H1 (cell line): ENCODE data around the gene POU4F2.
A peak's percentile ranks its signal among the peaks of the same experiment; 100 is the strongest.

ENCODE experiments used
- ATF2 ChIP-seq: IDR thresholded peaks from 2 replicates; pipeline ENCODE4 v1.6.1; 2012; ENCODE audit warnings: low read length, inconsistent platforms
- CBX8 ChIP-seq: fragments of 300-800, 300-1000 bp; sonication (generic); IDR thresholded peaks from 2 replicates; pipeline ENCODE4 v1.7.1; 2016; ENCODE audit warnings: low read depth, low read length, borderline replicate concordance
- CTCF ChIP-seq, 3 experiments: IDR thresholded peaks; 1 replicate in 2 of 3; 2 replicates in 1 of 3; pipeline versions ENCODE4 v1.5.1 to v1.6.1; 2011; ENCODE audit warnings: low read length in 3 of 3, mild to moderate bottlenecking in 3 of 3, inconsistent platforms in 2 of 3, low read depth in 1 of 3, moderate library complexity in 1 of 3; ENCODE audit not compliant: insufficient read depth in 1 of 3; ENCODE audit errors: control extremely low read depth in 1 of 3
- KDM5A ChIP-seq: fragments of 200-600 bp; IDR thresholded peaks from 2 replicates; pipeline ENCODE4 v1.7.1; 2012; ENCODE audit warnings: mild to moderate bottlenecking, low read length, inconsistent platforms, mixed read lengths
- POLR2A ChIP-seq, 2 experiments: IDR thresholded peaks; 1 replicate in 1 of 2; 2 replicates in 1 of 2; pipeline ENCODE4 v1.6.1; 2011; ENCODE audit warnings: low read depth in 2 of 2, low read length in 2 of 2, mild to moderate bottlenecking in 2 of 2; ENCODE audit errors: control extremely low read depth in 1 of 2
- POLR2AphosphoS5 ChIP-seq: IDR thresholded peaks from 2 replicates; pipeline ENCODE4 v1.6.1; 2011; ENCODE audit warnings: low read depth, low read length
- RAD21 ChIP-seq, 2 experiments: IDR thresholded peaks in 1 of 2; conservative IDR thresholded peaks in 1 of 2; 2 replicates each; pipeline ENCODE4 v1.6.1; 2011; ENCODE audit warnings: low read depth in 2 of 2, low read length in 2 of 2, improper control_type of control experiment in 1 of 2, inconsistent platforms in 1 of 2, mild to moderate bottlenecking in 1 of 2, moderate library complexity in 1 of 2
- RNF2 ChIP-seq: fragments of 200-900, 300-1000 bp; sonication (generic); IDR thresholded peaks from 2 replicates; pipeline ENCODE4 v1.7.1; 2016; ENCODE audit warnings: borderline replicate concordance, low read depth, mild to moderate bottlenecking, antibody characterized with exemption, low read length; ENCODE audit not compliant: poor library complexity, severe bottlenecking; ENCODE audit errors: missing control alignments

- TF ChIP-seq CTCF (IDR thresholded peaks at IDR 0.05; ENCODE audit: control extremely low read depth in 1 of 3, insufficient read depth in 1 of 3, low read depth in 1 of 3, low read length in 3 of 3) (no peak), ATF2 (no peak), RAD21 (IDR thresholded peaks at IDR 0.05 in 1 of 2, conservative IDR thresholded peaks at IDR 0.05 in 1 of 2; ENCODE audit: low read depth in 2 of 2, low read length in 2 of 2) (no peak), CBX8 (no peak), POLR2A (IDR thresholded peaks at IDR 0.05; ENCODE audit: control extremely low read depth in 1 of 2, low read depth in 2 of 2, low read length in 2 of 2) (no peak), POLR2AphosphoS5 (no peak), RNF2 (peak; percentile 42), KDM5A (no peak)
Observed at GRCh38 chr4:146638333-146638785, 334 bp upstream of the POU4F2 start.
